Endothelial cell of umbilical vein (primary cell): ENCODE results near the gene POLR2C. TPM values are rescaled to one million over a fixed set of nuclear protein-coding genes. Genes with fewer than 3 reads are reported as not detected.

ENCODE experiments used
- BruUV-seq: library from RNA; stranded (reverse); fragments of 400-500 nt; replicated peaks from 2 replicates; lab custom pipeline; 2021; lab: Mats Ljungman, UMichigan
- CTCF ChIA-PET: fragments of 300-600, 350-600 bp; sonication (Branson Sonifier 250); formaldehyde crosslinking; loops from one replicate; lab custom pipeline; 2021; ENCODE audit warnings: antibody characterized with exemption, inconsistent platforms; lab: Charles Lee
- POLR2A ChIA-PET: fragments of 300-600, 350-600 bp; sonication (Branson Sonifier 250); formaldehyde crosslinking; loops from one replicate; lab custom pipeline; 2021; ENCODE audit warnings: antibody characterized with exemption, inconsistent platforms; lab: Charles Lee
- DNase-seq: peaks from one replicate; pipeline ENCODE4 v3.0.0-alpha.2; 2011; ENCODE audit warnings: low read depth, low spot score
- FAIRE-seq: peaks from 2 replicates; lab custom pipeline; 2011; peaks lifted over from hg19 to GRCh38; lab: Jason Lieb, UNC
- H2AFZ ChIP-seq: 2 replicates; pipeline ENCODE4 v1.6.0; 2012; ENCODE audit warnings: low read depth, low read length, control low read depth, inconsistent platforms
- H3K27ac ChIP-seq: 2 replicates; pipeline ENCODE4 v1.5.1; 2011; ENCODE audit warnings: low read depth, mild to moderate bottlenecking, control low read depth, low read length, moderate library complexity; ENCODE audit not compliant: insufficient read depth
- H3K27me3 ChIP-seq, 2 experiments: 2 replicates each; pipeline versions ENCODE4 v1.6.0 to v1.6.1; 2011; ENCODE audit warnings: low read length in 2 of 2, mixed read lengths in 1 of 2; ENCODE audit not compliant: control insufficient read depth in 2 of 2, insufficient read depth in 2 of 2
- H3K36me3 ChIP-seq, 2 experiments: 2 replicates in 1 of 2; 3 replicates in 1 of 2; pipeline ENCODE4 v1.5.1; 2011; ENCODE audit warnings: low read length in 2 of 2, mild to moderate bottlenecking in 1 of 2, moderate library complexity in 1 of 2; ENCODE audit not compliant: control insufficient read depth in 2 of 2, insufficient read depth in 2 of 2; ENCODE audit errors: extremely low read depth in 1 of 2
- H3K4me1 ChIP-seq: 3 replicates; pipeline ENCODE4 v1.5.1; 2011; ENCODE audit warnings: mild to moderate bottlenecking, low read length; ENCODE audit not compliant: control insufficient read depth, insufficient read depth; ENCODE audit errors: extremely low read depth
- H3K4me2 ChIP-seq: 2 replicates; pipeline ENCODE4 v1.6.1; 2011; ENCODE audit warnings: low read length, control low read depth, mixed read lengths; ENCODE audit not compliant: insufficient read depth
- H3K4me3 ChIP-seq, 3 experiments: fragments of 200-600 bp in 1 of 3; sonication (generic), shearing (Covaris generic) in 1 of 3; replicated peaks in 1 of 3; 2 replicates each; pipeline ENCODE4 v1.5.1; 2011 to 2016; ENCODE audit warnings: control low read depth in 3 of 3, low read length in 3 of 3, mild to moderate bottlenecking in 2 of 3, inconsistent platforms in 1 of 3, low read depth in 1 of 3, moderate library complexity in 1 of 3; ENCODE audit not compliant: insufficient read depth in 1 of 3
- H3K79me2 ChIP-seq: 2 replicates; pipeline ENCODE4 v1.6.0; 2012; ENCODE audit warnings: low read length, inconsistent platforms; ENCODE audit not compliant: control insufficient read depth, insufficient read depth
- H3K9ac ChIP-seq: replicated peaks from 2 replicates; pipeline ENCODE3; 2011; ENCODE audit warnings: low read length, control low read depth; ENCODE audit not compliant: insufficient read depth; ENCODE audit errors: extremely low read depth
- H3K9me1 ChIP-seq: replicated peaks from 3 replicates; pipeline ENCODE4 v1.6.0; 2011; ENCODE audit warnings: mild to moderate bottlenecking, low read length; ENCODE audit not compliant: control insufficient read depth, insufficient read depth; ENCODE audit errors: extremely low read depth
- H3K9me3 ChIP-seq: replicated peaks from 2 replicates; pipeline ENCODE4 v1.5.1; 2012; ENCODE audit warnings: low read length, inconsistent platforms; ENCODE audit not compliant: control insufficient read depth, insufficient read depth
- H4K20me1 ChIP-seq: replicated peaks from 2 replicates; pipeline ENCODE3; 2011; ENCODE audit warnings: mild to moderate bottlenecking, low read length; ENCODE audit not compliant: control insufficient read depth, insufficient read depth; ENCODE audit errors: extremely low read depth
- EZH2 ChIP-seq: IDR thresholded peaks from 2 replicates; pipeline ENCODE4 v1.6.1; 2012; ENCODE audit warnings: borderline replicate concordance, low read depth, mild to moderate bottlenecking, moderate library complexity, low read length, inconsistent platforms; ENCODE audit not compliant: severe bottlenecking
- FOS ChIP-seq: IDR thresholded peaks from 2 replicates; pipeline ENCODE4 v1.6.1; 2011; ENCODE audit warnings: mild to moderate bottlenecking, low read length, moderate library complexity, borderline replicate concordance; ENCODE audit not compliant: insufficient read depth
- GATA2 ChIP-seq: IDR thresholded peaks from 2 replicates; pipeline ENCODE4 v1.7.0; 2011; ENCODE audit warnings: low read depth, mild to moderate bottlenecking, moderate library complexity, mixed read lengths, low read length; ENCODE audit not compliant: insufficient read length, insufficient read depth
- JUN ChIP-seq: IDR thresholded peaks from 2 replicates; pipeline ENCODE4 v1.6.1; 2011; ENCODE audit warnings: borderline replicate concordance, low read depth; ENCODE audit not compliant: insufficient read length, insufficient read depth
- MYC ChIP-seq: IDR thresholded peaks from one replicate; pipeline ENCODE4 v1.6.1; 2011; ENCODE audit warnings: mild to moderate bottlenecking, low read depth, low read length
- POLR2A ChIP-seq: IDR thresholded peaks from 2 replicates; pipeline ENCODE4 v1.6.1; 2012; ENCODE audit warnings: low read depth, mild to moderate bottlenecking, control low read depth, low read length
- POLR2AphosphoS5 ChIP-seq: IDR thresholded peaks from 2 replicates; pipeline ENCODE4 v1.6.1; 2012; ENCODE audit warnings: low read depth, mild to moderate bottlenecking, control low read depth, low read length, moderate library complexity; ENCODE audit not compliant: insufficient read depth
- dilution Hi-C: fragments of 300-500 bp; cut with MboI; formaldehyde crosslinking; loops from one replicate; pipeline ENCODE4 v1.15.0; 2019; ENCODE audit warnings: low sequenced_read_pairs; ENCODE audit not compliant: extremely low pct_ligation_motif_present
- intact Hi-C: fragments of 100-400 bp; cut with micrococcal nuclease; formaldehyde crosslinking; loops from one replicate; pipeline ENCODE4 v1.10.0; 2022
- polyA plus RNA-seq, 4 experiments: library from polyadenylated mRNA; depleted of rRNA in 3 of 4; stranded (reverse) in 3 of 4; unstranded in 1 of 4; fragments of >200 nt; gene quantifications; 2 replicates each; pipeline versions ENCODE4 v1.2.1 to v1.2.3, GENCODE V29; 2011 to 2012; ENCODE audit warnings: missing spikeins in 1 of 4
- total RNA-seq: library from RNA; stranded (reverse); gene quantifications from 2 replicates; pipeline ENCODE4 v1.2.3, GENCODE V29; 2021
- TF ChIP-seq, protein P1 (sequence below): IDR thresholded peaks from 2 replicates; pipeline ENCODE4 v1.6.1; 2011; ENCODE audit not compliant: insufficient read depth, insufficient read length
- TF ChIP-seq, protein P2 (sequence below), 2 donors: IDR thresholded peaks; 1 replicate in 1 of 2; 2 replicates in 1 of 2; pipeline ENCODE4 v1.5.1; 2011; ENCODE audit warnings: low read length in 2 of 2, mild to moderate bottlenecking in 2 of 2, moderate library complexity in 2 of 2, control low read depth in 1 of 2, inconsistent platforms in 1 of 2, low read depth in 1 of 2; ENCODE audit not compliant: insufficient read depth in 1 of 2; ENCODE audit errors: extremely low read depth in 1 of 2

POLR2C gene
- total and polyA plus RNA-seq, 2 donors (not counting 3 experiments of a cell fraction or from before 2014, with no cell fraction given) = 65.2 to 129 TPM

DNA sequence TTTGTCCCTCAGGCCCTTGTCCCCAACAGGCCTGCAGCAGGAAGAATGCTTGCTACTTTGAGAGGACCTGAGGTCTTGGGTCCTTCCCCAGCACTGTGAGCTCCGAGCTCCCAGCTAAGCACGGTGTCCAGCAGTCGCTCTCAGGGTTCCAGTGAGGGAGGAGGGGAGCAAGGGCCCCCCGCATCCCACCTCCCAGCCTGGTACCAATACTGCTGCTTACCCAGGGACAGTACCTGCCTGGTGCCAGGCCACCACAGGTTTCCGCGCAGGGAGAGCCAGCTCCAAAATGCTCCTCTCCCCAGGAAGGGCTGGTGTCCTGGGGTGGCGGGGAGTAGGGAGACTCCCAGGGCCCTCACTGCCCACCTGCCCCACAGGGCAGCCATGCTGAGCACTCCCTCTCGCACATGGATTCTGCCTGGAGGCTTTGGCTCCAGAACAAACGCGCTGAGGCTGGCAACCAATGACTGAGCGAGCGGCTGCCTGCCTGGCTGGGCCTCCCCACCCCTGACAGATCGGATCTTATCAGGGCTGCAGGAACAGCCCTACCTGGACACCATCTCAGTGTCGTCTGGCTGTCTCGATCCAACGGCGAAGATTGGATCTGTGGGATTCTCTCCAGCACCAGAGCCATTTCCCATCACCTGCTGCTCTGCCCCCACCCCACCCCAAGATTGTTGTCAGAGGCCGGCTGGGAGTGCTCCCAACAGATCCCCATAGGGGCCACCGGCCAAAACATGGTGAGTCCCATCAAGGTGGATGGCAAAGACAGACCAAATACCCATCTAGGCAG lies 21.4 kb downstream of the POLR2C start:
- peaks cover 15% of the 10 kb centered on the region for H3K4me1 ChIP-seq
- no peak overlapping the region for H3K27ac ChIP-seq
- dilution Hi-C loops = no loop called here
- ChIA-PET POLR2A (interaction anchor here (0.5 kb wide), 1 partner anchor 8 kb away, joined by 3 read pairs; no protein-coding TSS in a partner anchor), CTCF (interaction anchor here (0.9 to 5.3 kb wide), 5 partner anchors 13 to 36 kb away, joined by 3 to 27 read pairs (median 4); partner anchors contain the start of gene POLR2C)
- intact Hi-C loops = no loop called here
- no peak overlapping the region for H2AFZ ChIP-seq
- no peaks in the 10 kb centered on the region for H4K20me1 ChIP-seq
- H3K9me3 ChIP-seq = no peaks in the 10 kb centered on the region
- BruUV-seq = no TSS peak
- DNase-seq (no peak), FAIRE-seq (no peak)
- no peaks in the 10 kb centered on the region for H3K27me3 ChIP-seq
- H3K4me2 ChIP-seq = no peak overlapping the region
- H3K4me3 ChIP-seq = no peak overlapping the region
- H3K36me3 ChIP-seq = no peaks in the 10 kb centered on the region
- H3K79me2 ChIP-seq = peaks cover 5% of the 10 kb centered on the region
- TF ChIP-seq POLR2AphosphoS5 = no peak
- TF ChIP-seq FOS = no peak
- TF ChIP-seq, protein P1, sequence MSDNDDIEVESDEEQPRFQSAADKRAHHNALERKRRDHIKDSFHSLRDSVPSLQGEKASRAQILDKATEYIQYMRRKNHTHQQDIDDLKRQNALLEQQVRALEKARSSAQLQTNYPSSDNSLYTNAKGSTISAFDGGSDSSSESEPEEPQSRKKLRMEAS = no peak
- TF ChIP-seq GATA2 = no peak
- TF ChIP-seq, protein P2, sequence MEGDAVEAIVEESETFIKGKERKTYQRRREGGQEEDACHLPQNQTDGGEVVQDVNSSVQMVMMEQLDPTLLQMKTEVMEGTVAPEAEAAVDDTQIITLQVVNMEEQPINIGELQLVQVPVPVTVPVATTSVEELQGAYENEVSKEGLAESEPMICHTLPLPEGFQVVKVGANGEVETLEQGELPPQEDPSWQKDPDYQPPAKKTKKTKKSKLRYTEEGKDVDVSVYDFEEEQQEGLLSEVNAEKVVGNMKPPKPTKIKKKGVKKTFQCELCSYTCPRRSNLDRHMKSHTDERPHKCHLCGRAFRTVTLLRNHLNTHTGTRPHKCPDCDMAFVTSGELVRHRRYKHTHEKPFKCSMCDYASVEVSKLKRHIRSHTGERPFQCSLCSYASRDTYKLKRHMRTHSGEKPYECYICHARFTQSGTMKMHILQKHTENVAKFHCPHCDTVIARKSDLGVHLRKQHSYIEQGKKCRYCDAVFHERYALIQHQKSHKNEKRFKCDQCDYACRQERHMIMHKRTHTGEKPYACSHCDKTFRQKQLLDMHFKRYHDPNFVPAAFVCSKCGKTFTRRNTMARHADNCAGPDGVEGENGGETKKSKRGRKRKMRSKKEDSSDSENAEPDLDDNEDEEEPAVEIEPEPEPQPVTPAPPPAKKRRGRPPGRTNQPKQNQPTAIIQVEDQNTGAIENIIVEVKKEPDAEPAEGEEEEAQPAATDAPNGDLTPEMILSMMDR (IDR thresholded peaks at IDR 0.05; ENCODE audit: extremely low read depth in 1 of 2, insufficient read depth in 1 of 2, low read depth in 1 of 2, low read length in 2 of 2) = no peak
- no peak for TF ChIP-seq JUN
- TF ChIP-seq POLR2A = no peak
- no peak for TF ChIP-seq MYC
- TF ChIP-seq EZH2 = no peak
- H3K9ac ChIP-seq = no peak overlapping the region
- H3K9me1 ChIP-seq = no peaks in the 10 kb centered on the region
